Left ventricle myocardium inferior (tissue), 1 donor: ENCODE measurements around the gene RAB10. TPM values are rescaled to one million over a fixed set of nuclear protein-coding genes. Genes with fewer than 3 reads are reported as not detected.
A peak's percentile ranks its signal among the peaks of the same experiment; 100 is the strongest.
"Not testable (repeated sequence)": the region's sequence is repeated elsewhere in the genome, so short reads cannot be mapped to it uniquely, and the experiment has no call there.

Experiments
- DNase-seq: peaks from one replicate; pipeline ENCODE4 v3.0.0-alpha.2; 2020
- H3K27ac ChIP-seq: fragments of 200-600 bp; replicated peaks from 2 replicates; pipeline ENCODE4 v1.8.0; 2021
- H3K27me3 ChIP-seq: fragments of 200-600 bp; 2 replicates; pipeline ENCODE4 v1.8.0; 2021; ENCODE audit warnings: low read depth
- H3K36me3 ChIP-seq: fragments of 200-600 bp; 2 replicates; pipeline ENCODE4 v1.8.0; 2021
- H3K4me1 ChIP-seq: fragments of 200-600 bp; 2 replicates; pipeline ENCODE4 v1.8.0; 2021
- H3K4me3 ChIP-seq: fragments of 200-600 bp; 2 replicates; pipeline ENCODE4 v1.8.0; 2021; ENCODE audit warnings: mild to moderate bottlenecking, moderate library complexity
- H3K9me3 ChIP-seq: fragments of 200-600 bp; replicated peaks from 2 replicates; pipeline ENCODE4 v1.8.0; 2021
- intact Hi-C: fragments of 100-400 bp; cut with micrococcal nuclease; formaldehyde crosslinking; loops from one replicate; pipeline ENCODE4 v1.11.0; 2022
- total RNA-seq: library from RNA; stranded (reverse); fragmentation: NEBNext Ultra II Directional; extraction: Animal tissue kit (Norgen Biotek cat#: 25700); gene quantifications from one replicate; pipeline ENCODE4 v1.2.1, GENCODE V29; 2021
- TF ChIP-seq, protein P1 (sequence below): fragments of 200-600 bp; IDR thresholded peaks from 2 replicates; pipeline ENCODE4 v1.8.0; 2021; ENCODE audit warnings: antibody characterized with exemption, mild to moderate bottlenecking, borderline replicate concordance
- donor health status: DM: no; HTN: yes; CAD: no; lungs with severe emphysema.

Gene RAB10
- total RNA-seq, 1 donor from 2014 or later = 86.1 TPM

- intact Hi-C loops = no loop called here
- Histone ChIP-seq H3K36me3 (no peaks in the 10 kb centered on the region), H3K9me3 (no peaks in the 10 kb centered on the region), H3K27ac (peak overlapping the region; percentile 69), H3K27me3 (no peaks in the 10 kb centered on the region), H3K4me1 (peaks cover 22% of the 10 kb centered on the region), H3K4me3 (no peak overlapping the region)
- DNase-seq = no peak
- TF ChIP-seq, protein P1, sequence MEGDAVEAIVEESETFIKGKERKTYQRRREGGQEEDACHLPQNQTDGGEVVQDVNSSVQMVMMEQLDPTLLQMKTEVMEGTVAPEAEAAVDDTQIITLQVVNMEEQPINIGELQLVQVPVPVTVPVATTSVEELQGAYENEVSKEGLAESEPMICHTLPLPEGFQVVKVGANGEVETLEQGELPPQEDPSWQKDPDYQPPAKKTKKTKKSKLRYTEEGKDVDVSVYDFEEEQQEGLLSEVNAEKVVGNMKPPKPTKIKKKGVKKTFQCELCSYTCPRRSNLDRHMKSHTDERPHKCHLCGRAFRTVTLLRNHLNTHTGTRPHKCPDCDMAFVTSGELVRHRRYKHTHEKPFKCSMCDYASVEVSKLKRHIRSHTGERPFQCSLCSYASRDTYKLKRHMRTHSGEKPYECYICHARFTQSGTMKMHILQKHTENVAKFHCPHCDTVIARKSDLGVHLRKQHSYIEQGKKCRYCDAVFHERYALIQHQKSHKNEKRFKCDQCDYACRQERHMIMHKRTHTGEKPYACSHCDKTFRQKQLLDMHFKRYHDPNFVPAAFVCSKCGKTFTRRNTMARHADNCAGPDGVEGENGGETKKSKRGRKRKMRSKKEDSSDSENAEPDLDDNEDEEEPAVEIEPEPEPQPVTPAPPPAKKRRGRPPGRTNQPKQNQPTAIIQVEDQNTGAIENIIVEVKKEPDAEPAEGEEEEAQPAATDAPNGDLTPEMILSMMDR = no peak
Measured at GRCh38 chr2:26017464-26018183, 16.3 kb upstream of the RAB10 start.

GRCh38 chr2:26018184-26019055 is 15.5 kb upstream of the RAB10 start:
- Histone ChIP-seq H3K4me1 (peaks cover 17% of the 10 kb centered on the region), H3K27me3 (no peaks in the 10 kb centered on the region), H3K4me3 (no peak overlapping the region), H3K36me3 (no peaks in the 10 kb centered on the region), H3K27ac (peak overlapping the region; percentile 69), H3K9me3 (no peaks in the 10 kb centered on the region)
- DNase-seq = peak; percentile 71
- intact Hi-C loops = no loop called here
- TF ChIP-seq, protein P1 = no peak

DNA sequence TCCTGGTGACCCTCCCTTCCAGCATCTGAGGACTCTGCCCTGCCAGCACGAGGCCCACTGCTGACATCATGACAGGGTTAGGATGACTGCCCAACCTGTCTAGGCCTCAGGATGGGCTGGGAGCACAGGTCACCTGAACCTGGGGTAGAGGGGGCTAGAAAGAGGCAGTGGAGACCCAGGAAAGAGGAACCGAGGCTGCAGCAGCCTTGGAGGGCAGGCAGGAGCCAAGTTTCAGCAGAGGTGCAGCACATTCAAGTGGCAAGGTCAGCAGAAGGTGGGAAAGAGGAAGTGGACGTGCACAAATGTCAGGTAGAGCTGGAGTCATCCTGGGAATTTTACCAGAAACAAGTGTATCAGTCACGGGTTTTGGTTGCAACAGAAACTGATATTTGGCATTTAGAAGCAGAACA is 13.6 kb upstream of the RAB10 start:
- Histone ChIP-seq H3K4me1 (peaks cover 17% of the 10 kb centered on the region), H3K9me3 (no peaks in the 10 kb centered on the region), H3K4me3 (no peak overlapping the region), H3K27ac (no peak overlapping the region), H3K36me3 (no peaks in the 10 kb centered on the region), H3K27me3 (no peaks in the 10 kb centered on the region)
- DNase-seq = no peak
- intact Hi-C loops = no loop called here
- TF ChIP-seq, protein P1 = no peak

DNA sequence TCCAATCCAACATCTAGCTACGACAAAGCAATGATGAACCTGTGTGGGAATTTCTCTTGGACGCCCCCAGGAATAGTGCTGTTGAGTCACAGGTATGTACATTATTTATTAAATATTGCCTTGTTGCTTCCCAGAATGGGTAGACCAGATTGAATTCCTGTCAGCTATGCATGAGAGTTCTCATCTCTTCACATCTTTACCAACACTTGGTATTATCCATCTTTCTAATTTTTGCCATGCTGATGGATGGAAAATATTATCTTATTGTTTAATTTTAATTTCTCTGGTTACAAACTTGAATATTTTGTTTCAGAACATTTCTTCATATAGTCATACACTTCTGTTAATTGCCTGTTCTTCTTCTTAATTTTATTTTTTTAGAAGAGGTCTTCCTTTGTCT is 9.6 kb upstream of the RAB10 start:
- Histone ChIP-seq H3K27ac (no peak overlapping the region), H3K36me3 (no peaks in the 10 kb centered on the region), H3K27me3 (no peaks in the 10 kb centered on the region), H3K4me3 (no peak overlapping the region), H3K9me3 (no peaks in the 10 kb centered on the region), H3K4me1 (no peaks in the 10 kb centered on the region)
- intact Hi-C loops = no loop called here
- no peak for DNase-seq
- TF ChIP-seq, protein P1 = no peak

GRCh38 chr2:26025509-26025908 is 8.4 kb upstream of the RAB10 start:
- Histone ChIP-seq H3K27me3 (no peaks in the 10 kb centered on the region), H3K36me3 (no peaks in the 10 kb centered on the region), H3K9me3 (no peaks in the 10 kb centered on the region), H3K27ac (no peak overlapping the region), H3K4me1 (no peaks in the 10 kb centered on the region), H3K4me3 (no peak overlapping the region)
- intact Hi-C loops = no loop called here
- DNase-seq = no peak
- TF ChIP-seq, protein P1 = no peak

- H3K27ac ChIP-seq, intact Hi-C loops, H3K4me1 ChIP-seq, H3K27me3 ChIP-seq, DNase-seq, H3K9me3 ChIP-seq, H3K4me3 ChIP-seq, H3K36me3 ChIP-seq: not testable (repeated sequence)
Measured at GRCh38 chr2:26028083-26028482, 5.8 kb upstream of the RAB10 start.

DNA sequence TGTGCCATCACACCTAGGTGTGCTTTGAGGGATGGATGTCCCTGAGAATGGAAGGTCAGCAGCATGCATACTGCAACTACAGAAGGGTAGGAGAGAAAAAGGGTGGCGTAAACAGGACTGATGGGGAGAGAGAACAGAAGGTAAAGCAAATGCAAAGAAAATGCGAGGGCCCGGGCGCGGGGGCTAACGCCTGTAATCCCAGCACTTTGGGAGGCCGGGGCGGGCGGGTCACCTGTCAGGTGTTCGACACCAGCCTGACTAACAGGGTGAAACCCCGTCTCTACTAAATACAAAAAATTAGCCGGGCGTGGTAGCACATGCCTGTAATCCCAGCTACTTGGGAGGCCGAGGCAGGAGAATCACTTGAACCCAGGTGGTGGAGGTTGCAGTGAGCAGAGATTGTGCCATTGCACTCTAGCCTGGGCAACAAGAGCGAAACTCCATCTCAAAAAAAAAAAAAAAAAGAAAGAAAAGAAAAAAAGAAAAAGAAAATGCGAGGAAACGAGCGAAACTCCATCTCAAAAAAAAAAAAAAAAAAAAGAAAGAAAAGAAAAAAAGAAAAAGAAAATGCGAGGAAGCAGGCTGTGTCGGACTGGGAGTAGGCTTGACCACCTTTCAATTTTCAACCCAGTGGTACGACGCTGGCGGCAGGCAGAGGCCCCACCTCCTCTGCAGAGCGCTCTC is 1.2 kb upstream of the RAB10 start:
- H3K27me3 ChIP-seq, intact Hi-C loops, DNase-seq, H3K9me3 ChIP-seq: not testable (repeated sequence)
- H3K27ac ChIP-seq = peak overlapping the region; percentile 99
- H3K36me3 ChIP-seq = peaks cover 10% of the 10 kb centered on the region
- peak overlapping the region; percentile 98 for H3K4me3 ChIP-seq
- peaks cover 43% of the 10 kb centered on the region for H3K4me1 ChIP-seq
